DMS114 treated with DMSO at 0.1 percent for 48 hours (cell line): ENCODE measurements around the gene ZNF420.
"Not testable (repeated sequence)": the region's sequence is repeated elsewhere in the genome, so short reads cannot be mapped to it uniquely, and the experiment has no call there.

Experiments
- DNase-seq: peaks from one replicate; lab custom pipeline; 2025; ENCODE audit not compliant: unreplicated experiment; lab: John Stamatoyannopoulos, UW

ZNF420 gene

GRCh38 chr19:37077934-37078716 is at the start of gene ZNF420:
ZNF420 (plus strand) TSS chr19:37078433; CDS start chr19:37089119, 10,686 bp downstream.
- peak; percentile 94 for DNase-seq

GRCh38 chr19:37045140-37045539 is 33.1 kb upstream of the ZNF420 start:
- no peak for DNase-seq

GRCh38 chr19:37055330-37055729 is 22.9 kb upstream of the ZNF420 start:
- DNase-seq = no peak

GRCh38 chr19:37056776-37057175 is 21.5 kb upstream of the ZNF420 start:
- no peak for DNase-seq

- no peak for DNase-seq
These were observed 19.1 kb upstream of the ZNF420 start for GRCh38 chr19:37059142-37059541.

GRCh38 chr19:37064886-37065285 is 13.3 kb upstream of the ZNF420 start:
- DNase-seq = not testable (repeated sequence)

GRCh38 chr19:37074111-37074510 is 4.1 kb upstream of the ZNF420 start:
- DNase-seq = no peak

GRCh38 chr19:37074819-37075362 is 3.3 kb upstream of the ZNF420 start:
- no peak for DNase-seq

- not testable (repeated sequence) for DNase-seq
These were observed 1.7 kb upstream of the ZNF420 start for GRCh38 chr19:37076524-37076923.

GRCh38 chr19:37077501-37077933 is 716 bp upstream of the ZNF420 start:
- peak; percentile 31 for DNase-seq

- no peak for DNase-seq
These were observed 442 bp downstream of the ZNF420 start for GRCh38 chr19:37078717-37079032.

- no peak for DNase-seq
These were observed 1.0 kb downstream of the ZNF420 start for GRCh38 chr19:37079238-37079637.

- DNase-seq = no peak
These were observed 4.1 kb downstream of the ZNF420 start for GRCh38 chr19:37082307-37082706.

GRCh38 chr19:37087110-37087509 is 8.9 kb downstream of the ZNF420 start:
- DNase-seq = no peak

GRCh38 chr19:37095859-37096258 is 17.6 kb downstream of the ZNF420 start:
- no peak for DNase-seq

- DNase-seq = no peak
These were observed 20.3 kb downstream of the ZNF420 start for GRCh38 chr19:37098570-37098969.

- not testable (repeated sequence) for DNase-seq
These were observed 25.9 kb downstream of the ZNF420 start for GRCh38 chr19:37104135-37104534.

GRCh38 chr19:37111753-37112152 is 33.5 kb downstream of the ZNF420 start:
- DNase-seq = not testable (repeated sequence)

- no peak for DNase-seq
These were observed 35.8 kb downstream of the ZNF420 start for GRCh38 chr19:37114001-37114400.

- not testable (repeated sequence) for DNase-seq
These were observed 43.9 kb downstream of the ZNF420 start for GRCh38 chr19:37122093-37122492.

GRCh38 chr19:37127999-37128820 is 50.0 kb downstream of the ZNF420 start:
- DNase-seq = no peak

- DNase-seq = no peak
These were observed 50.6 kb downstream of the ZNF420 start for GRCh38 chr19:37128821-37129177.
